ENCODE results near the gene ABCF2.

DNA sequence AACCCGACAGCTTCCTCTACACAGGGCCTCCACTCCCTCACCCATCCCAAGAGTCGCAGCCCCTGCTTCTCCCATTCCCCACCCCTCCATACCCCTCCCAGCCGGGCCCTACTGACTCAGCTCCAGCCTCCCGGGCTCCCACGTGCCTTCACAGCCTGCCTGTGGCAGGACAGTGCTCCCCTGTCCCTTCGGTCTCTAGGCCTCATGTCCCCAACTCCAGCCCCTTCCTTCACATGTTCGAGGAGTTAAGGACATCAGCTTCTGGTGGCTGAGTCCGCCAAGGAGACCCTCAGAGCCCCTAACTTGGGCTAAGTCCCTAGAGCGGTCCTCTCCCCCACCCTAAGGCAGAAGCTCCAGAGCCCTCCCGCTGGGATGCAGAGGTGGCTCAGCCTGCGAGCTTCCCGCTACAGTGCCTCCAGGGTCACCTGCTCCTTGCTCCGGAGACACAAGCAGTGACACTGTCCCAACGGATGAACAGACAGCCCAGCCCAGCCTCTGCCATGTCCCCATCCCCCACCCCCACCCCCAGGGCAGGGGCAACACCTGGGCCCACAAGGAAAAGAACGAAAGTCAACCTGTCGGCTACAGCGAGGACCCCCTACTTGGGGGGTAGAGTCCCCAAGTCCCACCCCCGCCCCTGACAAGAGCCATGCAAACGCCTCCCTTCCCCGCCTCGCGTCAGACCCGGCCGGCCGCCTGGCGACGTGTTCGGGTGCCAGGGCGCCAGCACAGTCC, 20.8 kb upstream of the ABCF2 start:
- TF ChIP-seq CTCF (conservative IDR thresholded peaks at IDR 0.05 in 1 of 2, IDR thresholded peaks at IDR 0.05 in 1 of 2; ENCODE audit: extremely low read depth in 1 of 2, insufficient read depth in 1 of 2, low read depth in 1 of 2, low read length in 2 of 2), result no peak
- no peak for TF ChIP-seq EZH2 (IDR thresholded peaks at IDR 0.05; ENCODE audit: borderline replicate concordance, low read length)
